Activated CD4-positive, CD25-positive, alpha-beta regulatory T cell treated with anti-CD3 and anti-CD28 coated beads, Interleukin-2, amount 50 U/mL, for 24 hours (primary cell): Measurements from ENCODE around the gene BRD7.

ENCODE experiments used
- ATAC-seq, 2 donors: fragments of 150-1000 bp; cut with Tn5 transposase; one replicate each; pipeline ENCODE4 v1.10.0; 2021; ENCODE audit warnings: mild to moderate bottlenecking in 1 of 2, moderate library complexity in 1 of 2

Gene BRD7

GRCh38 chr16:50271148-50272041, 97.4 kb downstream of the BRD7 start:
- no peak for ATAC-seq

GRCh38 chr16:50270510-50271147, 98.2 kb downstream of the BRD7 start:
- ATAC-seq: no peak

DNA sequence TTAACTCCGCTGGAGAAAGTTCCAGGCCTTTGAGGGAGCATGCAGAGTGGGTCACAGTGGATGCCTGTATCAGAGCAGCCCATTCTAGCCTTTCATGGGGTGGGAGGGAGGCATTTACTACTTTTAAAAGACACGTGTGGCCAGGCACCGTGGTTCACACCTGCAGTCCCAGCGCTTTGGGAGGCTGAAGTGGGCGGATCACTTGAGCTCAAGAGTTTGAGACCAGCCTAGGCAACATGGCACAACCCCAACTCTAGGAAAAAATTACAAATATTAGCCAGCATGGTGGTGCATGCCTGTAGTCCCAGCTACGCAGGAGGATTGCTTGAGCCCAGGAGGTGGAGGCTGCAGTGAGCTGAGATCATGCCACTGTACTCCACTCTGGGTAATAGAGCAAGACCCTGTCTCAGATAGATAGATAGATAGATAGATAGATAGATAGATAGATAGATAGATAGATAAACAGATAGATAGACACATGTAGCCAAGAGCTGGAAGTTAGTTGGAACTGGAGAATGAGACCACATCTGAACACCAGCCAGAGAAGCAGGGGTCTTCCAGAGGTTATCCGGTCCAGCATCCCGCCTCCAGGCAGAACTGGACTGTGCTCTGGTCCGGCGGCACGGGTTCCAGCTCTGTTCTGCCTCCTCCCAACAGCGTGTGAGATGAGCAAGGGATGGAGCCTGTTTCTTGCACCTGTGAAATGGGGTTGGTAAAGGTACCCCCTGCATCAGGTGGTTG, 98.8 kb downstream of the BRD7 start:
- ATAC-seq: no peak

GRCh38 chr16:50269061-50269705, 99.6 kb downstream of the BRD7 start:
- no peak for ATAC-seq

GRCh38 chr16:50268352-50268751, 100.4 kb downstream of the BRD7 start:
- ATAC-seq: no peak

GRCh38 chr16:50267651-50268050, 101.1 kb downstream of the BRD7 start:
- ATAC-seq: no peak

DNA sequence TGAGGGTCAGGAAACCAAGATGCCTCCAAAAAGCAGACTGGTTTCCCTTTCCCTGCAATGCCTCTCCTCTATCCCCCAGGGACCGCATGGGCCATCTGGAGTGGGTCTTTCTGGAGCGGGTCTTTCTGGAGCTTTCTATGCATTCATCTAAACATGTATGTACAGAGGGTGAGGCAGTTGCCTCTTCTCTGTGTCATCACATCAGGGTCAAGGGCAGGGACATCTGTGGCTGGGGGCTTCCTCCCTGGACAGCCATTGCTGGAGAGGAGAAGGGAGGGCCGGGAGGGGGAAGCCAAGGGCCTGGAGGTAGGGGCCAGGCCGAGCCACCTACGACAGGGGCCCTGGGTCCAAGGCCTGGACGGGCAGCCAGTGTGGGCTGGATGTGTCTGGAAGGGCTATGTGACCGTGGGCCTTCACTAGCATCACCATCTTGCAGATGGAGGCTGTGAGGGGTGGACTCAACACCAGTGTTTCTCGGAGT, 101.6 kb downstream of the BRD7 start:
- no peak for ATAC-seq

- ATAC-seq: peak; percentile 85 to 88
These were observed 102.3 kb downstream of the BRD7 start, which contains the start of gene ADCY7 for GRCh38 chr16:50266337-50267091. Gene ADCY7, plus strand, starts transcription at chr16:50266551. Its CDS starts 21,629 bp downstream, at chr16:50288180.
